H9 (cell line): ENCODE data around the gene LRRIQ4. TPM values are rescaled to one million over a fixed set of nuclear protein-coding genes. Genes with fewer than 3 reads are reported as not detected.

Experiments
- DNase-seq: peaks from one replicate; pipeline ENCODE4 v3.0.0-alpha.2; 2017
- H2AFZ ChIP-seq: one replicate; pipeline ENCODE4 v1.6.1; 2013; ENCODE audit warnings: mild to moderate bottlenecking, low read length, control low read depth, moderate library complexity
- H2AK5ac ChIP-seq: 2 replicates; pipeline ENCODE4 v1.6.1; 2013; ENCODE audit warnings: low read length, control low read depth, mixed read lengths; ENCODE audit not compliant: insufficient read length
- H2BK120ac ChIP-seq: one replicate; pipeline ENCODE4 v1.6.1; 2013; ENCODE audit warnings: low read depth, mild to moderate bottlenecking, low read length, control low read depth, inconsistent platforms; ENCODE audit not compliant: poor library complexity, severe bottlenecking
- H2BK12ac ChIP-seq: 2 replicates; pipeline ENCODE4 v1.6.1; 2013; ENCODE audit warnings: low read length, control low read depth, mixed read lengths, low read depth; ENCODE audit not compliant: insufficient read length
- H2BK15ac ChIP-seq: 2 replicates; pipeline ENCODE4 v1.6.1; 2013; ENCODE audit warnings: low read depth, low read length, control low read depth
- H2BK20ac ChIP-seq: one replicate; pipeline ENCODE4 v1.6.1; 2013; ENCODE audit warnings: low read depth, mild to moderate bottlenecking, low read length, control low read depth, inconsistent platforms; ENCODE audit not compliant: poor library complexity, severe bottlenecking
- H2BK5ac ChIP-seq: 2 replicates; pipeline ENCODE4 v1.6.1; 2013; ENCODE audit warnings: low read length, control low read depth, mixed read lengths; ENCODE audit not compliant: insufficient read length
- H3K14ac ChIP-seq: 2 replicates; pipeline ENCODE4 v1.6.1; 2013; ENCODE audit warnings: low read length, control low read depth; ENCODE audit not compliant: insufficient read depth
- H3K18ac ChIP-seq: 2 replicates; pipeline ENCODE4 v1.6.1; 2013; ENCODE audit warnings: low read depth, mild to moderate bottlenecking, mixed read lengths, low read length, control low read depth; ENCODE audit not compliant: insufficient read length
- H3K23ac ChIP-seq: 2 replicates; pipeline ENCODE4 v1.6.1; 2013; ENCODE audit warnings: low read length, control low read depth, mixed read lengths, low read depth; ENCODE audit not compliant: insufficient read length
- H3K23me2 ChIP-seq: 2 replicates; pipeline ENCODE4 v1.6.1; 2013; ENCODE audit warnings: low read depth, mild to moderate bottlenecking, mixed read lengths, low read length, control low read depth; ENCODE audit not compliant: insufficient read length, poor library complexity, severe bottlenecking
- H3K27ac ChIP-seq: 2 replicates; pipeline ENCODE4 v1.5.1; 2013; ENCODE audit warnings: low read length, control low read depth, mixed read lengths, low read depth; ENCODE audit not compliant: insufficient read length
- H3K27me3 ChIP-seq: 2 replicates; pipeline ENCODE4 v1.6.1; 2013; ENCODE audit warnings: low read length, control low read depth, inconsistent platforms; ENCODE audit not compliant: insufficient read depth
- H3K4ac ChIP-seq: 2 replicates; pipeline ENCODE4 v1.6.1; 2013; ENCODE audit warnings: low read depth, mild to moderate bottlenecking, control low read depth, inconsistent platforms, low read length, moderate library complexity
- H3K4me1 ChIP-seq: 2 replicates; pipeline ENCODE4 v1.6.1; 2013; ENCODE audit warnings: low read length, control low read depth, inconsistent platforms; ENCODE audit not compliant: insufficient read depth
- H3K4me2 ChIP-seq: 2 replicates; pipeline ENCODE4 v1.6.1; 2013; ENCODE audit warnings: low read length, control low read depth, mixed read lengths; ENCODE audit not compliant: insufficient read length, insufficient read depth
- H3K56ac ChIP-seq: 2 replicates; pipeline ENCODE4 v1.6.1; 2013; ENCODE audit warnings: low read depth, mild to moderate bottlenecking, mixed read lengths, low read length, control low read depth; ENCODE audit not compliant: insufficient read length
- H3K79me1 ChIP-seq: 2 replicates; pipeline ENCODE4 v1.6.1; 2013; ENCODE audit warnings: low read depth, mild to moderate bottlenecking, moderate library complexity, low read length, control low read depth, inconsistent platforms; ENCODE audit not compliant: insufficient read depth, poor library complexity, severe bottlenecking
- H3K79me2 ChIP-seq: 2 replicates; pipeline ENCODE4 v1.6.1; 2013; ENCODE audit warnings: low read length, control low read depth, inconsistent platforms; ENCODE audit not compliant: insufficient read depth
- H3K9ac ChIP-seq: 2 replicates; pipeline ENCODE4 v1.6.1; 2013; ENCODE audit warnings: low read length, control low read depth, mixed read lengths; ENCODE audit not compliant: insufficient read length; ENCODE audit errors: extremely low read depth
- H3K9me3 ChIP-seq: one replicate; pipeline ENCODE4 v1.6.1; 2013; ENCODE audit warnings: low read depth, low read length, inconsistent platforms; ENCODE audit not compliant: control insufficient read depth
- H3T11ph ChIP-seq: one replicate; pipeline ENCODE4 v1.6.1; 2013; ENCODE audit warnings: mild to moderate bottlenecking, low read length, control low read depth, inconsistent platforms
- H4K20me1 ChIP-seq: one replicate; pipeline ENCODE4 v1.6.1; 2013; ENCODE audit not compliant: control insufficient read depth, insufficient read length, insufficient read depth
- H4K5ac ChIP-seq: 2 replicates; pipeline ENCODE4 v1.6.1; 2013; ENCODE audit warnings: low read depth, mild to moderate bottlenecking, mixed read lengths, low read length, control low read depth; ENCODE audit not compliant: insufficient read length
- H4K8ac ChIP-seq: replicated peaks from 2 replicates; pipeline ENCODE4 v1.6.1; 2013; ENCODE audit warnings: low read length, control low read depth, mixed read lengths, low read depth; ENCODE audit not compliant: insufficient read length
- H4K91ac ChIP-seq: 2 replicates; pipeline ENCODE4 v1.6.1; 2013; ENCODE audit warnings: low read depth, mild to moderate bottlenecking, moderate library complexity, mixed read lengths, low read length, control low read depth; ENCODE audit not compliant: insufficient read length
- H3K27ac Mint-ChIP-seq, 3 experiments: 2 replicates in 2 of 3; 3 replicates in 1 of 3; pipeline ENCODE4 v1.8.0; 2020 to 2021; ENCODE audit warnings: mixed read lengths in 3 of 3, mild to moderate bottlenecking in 1 of 3, moderate library complexity in 1 of 3
- H3K27me3 Mint-ChIP-seq: 2 replicates; pipeline ENCODE4 v1.8.0; 2021; ENCODE audit warnings: low read depth, mild to moderate bottlenecking, moderate library complexity, mixed read lengths
- H3K36me3 Mint-ChIP-seq, 3 experiments: 2 replicates in 2 of 3; 3 replicates in 1 of 3; pipeline ENCODE4 v1.8.0; 2020 to 2021; ENCODE audit warnings: low read depth in 3 of 3, mixed read lengths in 3 of 3; ENCODE audit not compliant: insufficient read depth in 1 of 3
- H3K4me1 Mint-ChIP-seq, 2 experiments: 2 replicates each; pipeline ENCODE4 v1.8.0; 2020; ENCODE audit warnings: mixed read lengths in 2 of 2
- H3K4me3 Mint-ChIP-seq, 2 experiments: 2 replicates in 1 of 2; 3 replicates in 1 of 2; pipeline ENCODE4 v1.8.0; 2020 to 2021; ENCODE audit warnings: mild to moderate bottlenecking in 2 of 2, mixed read lengths in 2 of 2, moderate library complexity in 1 of 2
- H3K9me3 Mint-ChIP-seq, 2 experiments: 2 replicates in 1 of 2; 3 replicates in 1 of 2; pipeline ENCODE4 v1.8.0; 2020; ENCODE audit warnings: mild to moderate bottlenecking in 2 of 2, mixed read lengths in 2 of 2, moderate library complexity in 1 of 2
- WGBS: extraction: QIAGEN DNeasy Blood & Tissue Kit; methylation state at CpG from one replicate; pipeline ENCODE4 v1.1.7; 2013; ENCODE audit warnings: missing lambda C conversion rate, low lambda C conversion rate, mixed read lengths; ENCODE audit not compliant: insufficient read length; ENCODE audit errors: extremely low coverage; 5-methylcytosine and 5-hydroxymethylcytosine counted together
- total RNA-seq: library from RNA; stranded (reverse); gene quantifications from 2 replicates; pipeline ENCODE4 v1.2.1, GENCODE V29; 2021
- TF ChIP-seq, protein P1 (sequence below): fragments of 200-600 bp; sonication (generic); conservative IDR thresholded peaks from 3 replicates; pipeline ENCODE4 v1.8.0; 2021; ENCODE audit warnings: antibody characterized with exemption, mild to moderate bottlenecking

The LRRIQ4 gene
- total RNA-seq, 1 experiment from 2014 or later = not detected

DNA sequence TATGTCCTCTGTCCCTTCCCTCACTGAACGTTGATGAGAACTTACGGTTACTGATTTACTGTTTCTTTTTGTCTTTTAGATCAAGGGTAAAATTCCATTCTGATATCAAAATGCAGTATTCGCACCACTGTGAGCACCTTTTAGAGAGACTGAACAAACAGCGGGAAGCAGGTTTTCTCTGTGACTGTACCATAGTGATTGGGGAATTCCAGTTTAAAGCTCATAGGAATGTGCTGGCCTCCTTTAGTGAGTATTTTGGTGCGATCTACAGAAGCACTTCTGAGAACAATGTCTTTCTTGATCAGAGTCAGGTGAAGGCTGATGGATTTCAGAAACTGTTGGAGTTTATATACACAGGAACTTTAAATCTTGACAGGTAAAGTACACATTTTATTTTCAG is 38.5 kb upstream of the LRRIQ4 start:
- Histone ChIP-seq H3K23me2 (no peaks in the 10 kb centered on the region), H3K14ac (no peak overlapping the region), H2BK12ac (no peak overlapping the region), H3K9me3 (no peaks in the 10 kb centered on the region), H3K23ac (no peak overlapping the region), H3K56ac (no peak overlapping the region), H4K5ac (no peak overlapping the region), H4K8ac (no peak overlapping the region), H3T11ph (no peak overlapping the region), H3K79me1 (peaks cover 3% of the 10 kb centered on the region), H2BK20ac (no peak overlapping the region), H4K20me1 (no peaks in the 10 kb centered on the region), H2BK15ac (no peak overlapping the region), H3K79me2 (peaks cover 7% of the 10 kb centered on the region; the same call in 1 of the 2 replicates), H3K27ac (no peak overlapping the region), H3K27me3 (no peaks in the 10 kb centered on the region), H4K91ac (no peak overlapping the region), H2BK5ac (no peak overlapping the region), H3K18ac (no peak overlapping the region), H3K4ac (no peak overlapping the region), H2BK120ac (no peak overlapping the region), H3K4me2 (peak overlapping the region; percentile 96), H3K9ac (peak overlapping the region; percentile 93), H2AFZ (no peak overlapping the region), H2AK5ac (no peak overlapping the region), H3K4me1 (no peaks in the 10 kb centered on the region)
- H3K4me3 Mint-ChIP-seq = peak overlapping the region; percentile 94 to 98
- H3K27me3 Mint-ChIP-seq = no peaks in the 10 kb centered on the region; the same call in 1 of the 2 replicates
- no CpG with 5 or more reads among the region's 5 CpGs for WGBS
- H3K4me1 Mint-ChIP-seq = peaks cover 28 to 30% of the 10 kb centered on the region in 2 experiments
- no peak for DNase-seq
- TF ChIP-seq, protein P1, sequence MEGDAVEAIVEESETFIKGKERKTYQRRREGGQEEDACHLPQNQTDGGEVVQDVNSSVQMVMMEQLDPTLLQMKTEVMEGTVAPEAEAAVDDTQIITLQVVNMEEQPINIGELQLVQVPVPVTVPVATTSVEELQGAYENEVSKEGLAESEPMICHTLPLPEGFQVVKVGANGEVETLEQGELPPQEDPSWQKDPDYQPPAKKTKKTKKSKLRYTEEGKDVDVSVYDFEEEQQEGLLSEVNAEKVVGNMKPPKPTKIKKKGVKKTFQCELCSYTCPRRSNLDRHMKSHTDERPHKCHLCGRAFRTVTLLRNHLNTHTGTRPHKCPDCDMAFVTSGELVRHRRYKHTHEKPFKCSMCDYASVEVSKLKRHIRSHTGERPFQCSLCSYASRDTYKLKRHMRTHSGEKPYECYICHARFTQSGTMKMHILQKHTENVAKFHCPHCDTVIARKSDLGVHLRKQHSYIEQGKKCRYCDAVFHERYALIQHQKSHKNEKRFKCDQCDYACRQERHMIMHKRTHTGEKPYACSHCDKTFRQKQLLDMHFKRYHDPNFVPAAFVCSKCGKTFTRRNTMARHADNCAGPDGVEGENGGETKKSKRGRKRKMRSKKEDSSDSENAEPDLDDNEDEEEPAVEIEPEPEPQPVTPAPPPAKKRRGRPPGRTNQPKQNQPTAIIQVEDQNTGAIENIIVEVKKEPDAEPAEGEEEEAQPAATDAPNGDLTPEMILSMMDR = no peak
- peak overlapping the region in 2 of 3 experiments; percentile 100; a peak in 2 of 7 replicates for H3K27ac Mint-ChIP-seq
- peaks cover 11 to 44% (median 42%) of the 10 kb centered on the region in 3 experiments for H3K36me3 Mint-ChIP-seq
- H3K9me3 Mint-ChIP-seq = no peaks in the 10 kb centered on the region; a peak in 1 of 5 replicates
